IMR-90 (cell line): Measurements from ENCODE around the gene NFIA. TPM values are rescaled to one million over a fixed set of nuclear protein-coding genes. Genes with fewer than 3 reads are reported as not detected.

ENCODE experiments used
- ATAC-seq: fragments of 200-7000 bp; cut with Tn5 transposase; 2 replicates; pipeline ENCODE4 v1.9.1; 2020; ENCODE audit warnings: low read depth, mild to moderate bottlenecking, moderate library complexity
- BruUV-seq: library from RNA; stranded (reverse); fragments of 400-500 nt; replicated peaks from 2 replicates; lab custom pipeline; 2021; lab: Mats Ljungman, UMichigan
- CTCF ChIA-PET: fragments of 300-600 bp; formaldehyde crosslinking; extraction: SDS; loops from one replicate; lab custom pipeline; 2021; ENCODE audit warnings: antibody characterized with exemption; lab: Yijun Ruan, JAX
- POLR2A ChIA-PET: fragments of 300-600 bp; sonication (Branson Sonifier 250); formaldehyde crosslinking; loops from one replicate; lab custom pipeline; 2022; ENCODE audit warnings: antibody characterized with exemption; ENCODE audit not compliant: unreplicated experiment; lab: Charles Lee
- DNase-seq: peaks from one replicate; pipeline ENCODE4 v3.0.0; 2013
- H2AFZ ChIP-seq: replicated peaks from 2 replicates; pipeline ENCODE3; 2013; ENCODE audit warnings: low read length, mild to moderate bottlenecking; ENCODE audit not compliant: poor library complexity
- H2AK5ac ChIP-seq: 2 replicates; pipeline ENCODE4 v1.6.1; 2013; ENCODE audit warnings: low read depth, low read length, inconsistent platforms
- H2AK9ac ChIP-seq: replicated peaks from 2 replicates; pipeline ENCODE3; 2013; ENCODE audit warnings: mild to moderate bottlenecking, low read depth, low read length, moderate library complexity; ENCODE audit not compliant: poor library complexity
- H2BK120ac ChIP-seq: 2 replicates; pipeline ENCODE4 v1.6.1; 2013; ENCODE audit warnings: low read depth, low read length, inconsistent platforms
- H2BK15ac ChIP-seq: 3 replicates; pipeline ENCODE4 v1.6.1; 2013; ENCODE audit warnings: low read depth, low read length, inconsistent platforms
- H2BK20ac ChIP-seq: 2 replicates; pipeline ENCODE4 v1.6.1; 2013; ENCODE audit warnings: low read depth, mild to moderate bottlenecking, inconsistent platforms, low read length, moderate library complexity
- H2BK5ac ChIP-seq: 2 replicates; pipeline ENCODE4 v1.6.1; 2013; ENCODE audit warnings: mild to moderate bottlenecking, low read depth, low read length, inconsistent platforms; ENCODE audit not compliant: poor library complexity, severe bottlenecking
- H3K14ac ChIP-seq: replicated peaks from 2 replicates; pipeline ENCODE4 v1.6.1; 2013; ENCODE audit warnings: low read depth, low read length, inconsistent platforms
- H3K18ac ChIP-seq: 2 replicates; pipeline ENCODE4 v1.6.1; 2013; ENCODE audit warnings: low read depth, low read length, control low read depth
- H3K23ac ChIP-seq: 2 replicates; pipeline ENCODE4 v1.6.1; 2013; ENCODE audit warnings: low read depth, low read length, inconsistent platforms
- H3K27ac ChIP-seq: 2 replicates; pipeline ENCODE4 v1.5.1; 2013; ENCODE audit warnings: mild to moderate bottlenecking, control low read depth, low read length; ENCODE audit not compliant: insufficient read depth
- H3K27me3 ChIP-seq: 2 replicates; pipeline ENCODE4 v1.6.1; 2013; ENCODE audit warnings: low read length; ENCODE audit not compliant: control insufficient read depth, insufficient read depth
- H3K36me3 ChIP-seq: 2 replicates; pipeline ENCODE4 v1.6.1; 2013; ENCODE audit warnings: low read length, mixed read lengths; ENCODE audit not compliant: control insufficient read depth, insufficient read depth
- H3K4ac ChIP-seq: 2 replicates; pipeline ENCODE4 v1.6.1; 2013; ENCODE audit warnings: low read depth, low read length, inconsistent platforms
- H3K4me1 ChIP-seq: 2 replicates; pipeline ENCODE4 v1.6.1; 2013; ENCODE audit warnings: low read length, mixed read lengths; ENCODE audit not compliant: control insufficient read depth, insufficient read depth
- H3K4me2 ChIP-seq: 2 replicates; pipeline ENCODE4 v1.6.1; 2013; ENCODE audit warnings: low read depth, mild to moderate bottlenecking, control low read depth, low read length, moderate library complexity
- H3K4me3 ChIP-seq: 2 replicates; pipeline ENCODE4 v1.5.1; 2013; ENCODE audit warnings: low read depth, mild to moderate bottlenecking, control low read depth, low read length, moderate library complexity; ENCODE audit not compliant: insufficient read depth
- H3K56ac ChIP-seq: 2 replicates; pipeline ENCODE4 v1.6.1; 2013; ENCODE audit warnings: low read length, inconsistent platforms; ENCODE audit not compliant: insufficient read depth; ENCODE audit errors: extremely low read depth
- H3K79me1 ChIP-seq, 2 experiments: 2 replicates each; pipeline ENCODE4 v1.6.1; 2013; ENCODE audit warnings: low read length in 2 of 2, inconsistent platforms in 1 of 2, low read depth in 1 of 2
- H3K9ac ChIP-seq: 2 replicates; pipeline ENCODE4 v1.6.1; 2013; ENCODE audit warnings: low read depth, low read length, control low read depth
- H3K9me1 ChIP-seq: 2 replicates; pipeline ENCODE4 v1.6.1; 2013; ENCODE audit warnings: low read length, inconsistent platforms; ENCODE audit not compliant: insufficient read depth
- H3K9me3 ChIP-seq: 2 replicates; pipeline ENCODE4 v1.6.1; 2013; ENCODE audit warnings: low read length; ENCODE audit not compliant: control insufficient read depth, insufficient read depth
- H4K20me1 ChIP-seq: 2 replicates; pipeline ENCODE4 v1.6.1; 2013; ENCODE audit warnings: low read length, inconsistent platforms; ENCODE audit not compliant: insufficient read depth
- H4K5ac ChIP-seq: 2 replicates; pipeline ENCODE4 v1.6.1; 2013; ENCODE audit warnings: mild to moderate bottlenecking, low read depth, low read length, control low read depth
- H4K8ac ChIP-seq, 2 experiments: 2 replicates each; pipeline ENCODE4 v1.6.1; 2013; ENCODE audit warnings: low read depth in 2 of 2, low read length in 2 of 2, control low read depth in 1 of 2, inconsistent platforms in 1 of 2
- H4K91ac ChIP-seq: 2 replicates; pipeline ENCODE4 v1.6.1; 2013; ENCODE audit warnings: low read depth, low read length, inconsistent platforms; ENCODE audit not compliant: insufficient read depth
- BHLHE40 ChIP-seq: fragments of 150-350 bp; IDR thresholded peaks from 2 replicates; pipeline ENCODE4 v1.6.1; 2016; ENCODE audit warnings: mild to moderate bottlenecking, low read depth, low read length
- CEBPB ChIP-seq: IDR thresholded peaks from 2 replicates; pipeline ENCODE4 v1.6.1; 2012; ENCODE audit warnings: low read depth, low read length, improper control_type of control experiment
- CHD1 ChIP-seq: IDR thresholded peaks from 2 replicates; pipeline ENCODE4 v1.6.1; 2012; ENCODE audit warnings: low read depth, low read length, improper control_type of control experiment
- CTCF ChIP-seq: conservative IDR thresholded peaks from 2 replicates; pipeline ENCODE4 v1.5.1; 2012; ENCODE audit warnings: mild to moderate bottlenecking, low read depth, low read length, improper control_type of control experiment
- ELK1 ChIP-seq: fragments of 150-350 bp; IDR thresholded peaks from 2 replicates; pipeline ENCODE4 v1.6.1; 2016; ENCODE audit warnings: low read depth, mild to moderate bottlenecking, low read length, moderate library complexity, borderline replicate concordance
- FOS ChIP-seq: fragments of 150-350 bp; IDR thresholded peaks from 2 replicates; pipeline ENCODE4 v1.6.1; 2016; ENCODE audit warnings: low read depth, low read length
- MAFK ChIP-seq: IDR thresholded peaks from 2 replicates; pipeline ENCODE4 v1.6.1; 2012; ENCODE audit warnings: low read depth, low read length, improper control_type of control experiment
- MAZ ChIP-seq: IDR thresholded peaks from 2 replicates; pipeline ENCODE4 v1.6.1; 2012; ENCODE audit warnings: low read depth, mild to moderate bottlenecking, low read length, improper control_type of control experiment, moderate library complexity, borderline replicate concordance
- MXI1 ChIP-seq: IDR thresholded peaks from 2 replicates; pipeline ENCODE4 v1.6.1; 2012; ENCODE audit warnings: low read depth, mild to moderate bottlenecking, low read length, moderate library complexity, borderline replicate concordance
- NFE2L2 ChIP-seq: fragments of 150-350 bp; IDR thresholded peaks from 2 replicates; pipeline ENCODE4 v1.6.1; 2016; ENCODE audit warnings: low read depth, mild to moderate bottlenecking, low read length
- POLR2A ChIP-seq: IDR thresholded peaks from 2 replicates; pipeline ENCODE4 v1.6.1; 2012; ENCODE audit warnings: mild to moderate bottlenecking, low read depth, low read length
- RAD21 ChIP-seq: IDR thresholded peaks from 2 replicates; pipeline ENCODE4 v1.6.1; 2012; ENCODE audit warnings: low read length, improper control_type of control experiment
- RCOR1 ChIP-seq: IDR thresholded peaks from 2 replicates; pipeline ENCODE4 v1.6.1; 2012; ENCODE audit warnings: mild to moderate bottlenecking, low read length, improper control_type of control experiment; ENCODE audit not compliant: insufficient replicate concordance
- RFX5 ChIP-seq: IDR thresholded peaks from 2 replicates; pipeline ENCODE4 v1.8.0; 2012; ENCODE audit warnings: low read depth, mild to moderate bottlenecking, low read length, moderate library complexity
- SMC3 ChIP-seq: fragments of 150-350 bp; IDR thresholded peaks from 2 replicates; pipeline ENCODE4 v1.6.1; 2016; ENCODE audit warnings: low read depth, mild to moderate bottlenecking, antibody characterized with exemption, low read length, moderate library complexity
- USF2 ChIP-seq: fragments of 150-350 bp; IDR thresholded peaks from 2 replicates; pipeline ENCODE4 v1.6.1; 2017; ENCODE audit warnings: mild to moderate bottlenecking, antibody characterized with exemption, low read length, low read depth
- dilution Hi-C: fragments of 300-500 bp; cut with HindIII; formaldehyde crosslinking; loops from one replicate; pipeline ENCODE4 v1.14.3; 2018; ENCODE audit warnings: low sequenced_read_pairs; ENCODE audit not compliant: unreplicated experiment
- in situ Hi-C: fragments of 300-500 bp; cut with MboI; formaldehyde crosslinking; loops from 3 replicates; pipeline ENCODE4 v1.14.3; 2019; ENCODE audit warnings: low sequenced_read_pairs, inconsistent platforms, mixed read lengths
- intact Hi-C: fragments of 100-400 bp; cut with micrococcal nuclease; formaldehyde crosslinking; loops from 2 replicates; pipeline ENCODE4 v1.10.0; 2022
- polyA plus RNA-seq, 3 experiments: library from polyadenylated mRNA; depleted of rRNA; stranded (reverse); fragments of >200 nt; gene quantifications; 2 replicates each; pipeline ENCODE4 v1.2.3, GENCODE V29; 2012; ENCODE audit warnings: low replicate concordance in 1 of 3
- total RNA-seq: library from RNA; depleted of rRNA; stranded (reverse); fragments of >200 nt; gene quantifications from 2 replicates; pipeline ENCODE4 v1.2.3, GENCODE V29; 2012

Gene NFIA
- total and polyA plus RNA-seq, 2 of the 4 experiments (the other 2 are of a cell fraction) = 1.6 to 2.2 TPM

GRCh38 chr1:61169045-61169444 lies 86.7 kb downstream of the NFIA start:
- dilution Hi-C loops (no loop called here), in situ Hi-C loops (no loop called here), intact Hi-C loops (no loop called here)
- Histone ChIP-seq H3K14ac (no peak overlapping the region), H2AFZ (no peak overlapping the region), H4K5ac (no peak overlapping the region), H3K9ac (no peak overlapping the region), H4K91ac (no peak overlapping the region), H3K79me1 (no peaks in the 10 kb centered on the region), H4K20me1 (no peaks in the 10 kb centered on the region), H3K4me1 (peaks cover 6% of the 10 kb centered on the region), H2BK20ac (no peak overlapping the region), H3K36me3 (no peaks in the 10 kb centered on the region), H3K4ac (no peak overlapping the region), H3K4me3 (no peak overlapping the region), H2BK15ac (no peak overlapping the region), H2BK5ac (no peak overlapping the region), H2AK5ac (no peak overlapping the region), H3K23ac (no peak overlapping the region), H3K27ac (no peak overlapping the region), H2BK120ac (no peak overlapping the region), H3K9me3 (no peaks in the 10 kb centered on the region), H3K18ac (no peak overlapping the region), H3K4me2 (no peak overlapping the region), H2AK9ac (no peak overlapping the region), H3K56ac (no peak overlapping the region), H4K8ac (no peak overlapping the region), H3K27me3 (no peaks in the 10 kb centered on the region), H3K9me1 (no peaks in the 10 kb centered on the region)
- ChIA-PET CTCF (interaction anchor here (0.6 kb wide), 1 partner anchor 673 kb away, joined by 3 read pairs; no protein-coding TSS in a partner anchor), POLR2A (no interaction called here)
- ATAC-seq (no peak), DNase-seq (no peak)
- BruUV-seq = no TSS peak
- no peak for TF ChIP-seq RFX5
- no peak for TF ChIP-seq USF2
- TF ChIP-seq CHD1 = no peak
- TF ChIP-seq MAZ = no peak
- TF ChIP-seq CEBPB = no peak
- TF ChIP-seq MXI1 = no peak
- no peak for TF ChIP-seq POLR2A
- TF ChIP-seq MAFK = no peak
- no peak for TF ChIP-seq RCOR1
- TF ChIP-seq FOS = no peak
- no peak for TF ChIP-seq SMC3
- no peak for TF ChIP-seq NFE2L2
- no peak for TF ChIP-seq CTCF
- no peak for TF ChIP-seq ELK1
- no peak for TF ChIP-seq RAD21
- TF ChIP-seq BHLHE40 = no peak
